GM23338 (cell line): ENCODE data around the gene ARCN1. TPM values are rescaled to one million over a fixed set of nuclear protein-coding genes. Genes with fewer than 3 reads are reported as not detected.

Experiments used
- JUNB ChIP-seq: IDR thresholded peaks from one replicate; pipeline ENCODE4 v1.6.1; 2016; ENCODE audit warnings: antibody characterized with exemption; ENCODE audit not compliant: unreplicated experiment
- microRNA-seq: library from miRNA; unstranded; fragments of <30 nt; microRNA quantifications from one replicate; pipeline ENCODE4, GENCODE V29; 2017
- polyA plus RNA-seq: library from polyadenylated mRNA; unstranded; fragments of >200 nt; fragmentation: Nextera tagmentation; extraction: Ambion mirVana; gene quantifications from 2 replicates; pipeline ENCODE4 v1.2.1, GENCODE V29; 2016
- small RNA-seq: library from RNA; depleted of rRNA; stranded (forward); fragments of <200 nt; gene quantifications from one replicate; pipeline ENCODE3, GENCODE V24; 2014; ENCODE audit warnings: low replicate concordance
- total RNA-seq: library from RNA; depleted of rRNA; stranded (reverse); fragments of >200 nt; shearing (Covaris generic); gene quantifications from 2 replicates; pipeline ENCODE4 v1.2.3, GENCODE V29; 2014; rRNA removed
- TF ChIP-seq, protein P1 (sequence below): fragments of 250-450 bp; sonication (Bioruptor Pico); IDR thresholded peaks from 2 replicates; pipeline ENCODE4 v1.5.0; 2020; ENCODE audit warnings: mild to moderate bottlenecking, moderate library complexity
- TF ChIP-seq, protein P2 (sequence below): IDR thresholded peaks from 2 replicates; pipeline ENCODE4 v1.6.1; 2016; ENCODE audit warnings: antibody characterized with exemption
- TF ChIP-seq, protein P3 (sequence below), 2 experiments: fragments of 200-600 bp in 1 of 2; sonication (generic) in 1 of 2; conservative IDR thresholded peaks; 2 replicates each; pipeline versions ENCODE4 v1.5.1 to v1.6.1; 2016 to 2017; ENCODE audit warnings: antibody characterized with exemption in 2 of 2, low read depth in 2 of 2, mild to moderate bottlenecking in 2 of 2, moderate library complexity in 1 of 2

Gene ARCN1
- total and polyA plus RNA-seq, 2 experiments from 2014 or later: 79.9 to 106 TPM

DNA sequence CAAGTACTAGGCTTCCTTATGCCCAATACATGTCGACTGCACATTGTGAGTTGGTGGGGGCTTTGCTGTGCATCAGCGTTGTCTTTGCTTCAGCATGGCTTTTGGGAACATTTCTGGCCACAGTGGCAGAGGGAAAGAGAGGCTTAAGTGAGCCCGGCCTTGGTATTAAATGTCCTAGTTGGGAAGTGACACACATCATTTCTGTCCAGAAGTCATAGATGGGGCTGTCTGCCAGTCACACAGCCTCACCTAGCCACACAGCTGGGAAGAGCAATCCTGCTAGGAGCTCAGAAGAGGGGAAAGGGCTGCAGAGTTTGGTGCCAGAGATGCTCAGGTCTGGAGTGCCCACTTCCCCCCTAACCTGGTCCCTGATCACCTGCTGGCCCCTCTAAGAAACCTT lies 79.6 kb downstream of the ARCN1 start (continued):
- TF ChIP-seq, protein P1, sequence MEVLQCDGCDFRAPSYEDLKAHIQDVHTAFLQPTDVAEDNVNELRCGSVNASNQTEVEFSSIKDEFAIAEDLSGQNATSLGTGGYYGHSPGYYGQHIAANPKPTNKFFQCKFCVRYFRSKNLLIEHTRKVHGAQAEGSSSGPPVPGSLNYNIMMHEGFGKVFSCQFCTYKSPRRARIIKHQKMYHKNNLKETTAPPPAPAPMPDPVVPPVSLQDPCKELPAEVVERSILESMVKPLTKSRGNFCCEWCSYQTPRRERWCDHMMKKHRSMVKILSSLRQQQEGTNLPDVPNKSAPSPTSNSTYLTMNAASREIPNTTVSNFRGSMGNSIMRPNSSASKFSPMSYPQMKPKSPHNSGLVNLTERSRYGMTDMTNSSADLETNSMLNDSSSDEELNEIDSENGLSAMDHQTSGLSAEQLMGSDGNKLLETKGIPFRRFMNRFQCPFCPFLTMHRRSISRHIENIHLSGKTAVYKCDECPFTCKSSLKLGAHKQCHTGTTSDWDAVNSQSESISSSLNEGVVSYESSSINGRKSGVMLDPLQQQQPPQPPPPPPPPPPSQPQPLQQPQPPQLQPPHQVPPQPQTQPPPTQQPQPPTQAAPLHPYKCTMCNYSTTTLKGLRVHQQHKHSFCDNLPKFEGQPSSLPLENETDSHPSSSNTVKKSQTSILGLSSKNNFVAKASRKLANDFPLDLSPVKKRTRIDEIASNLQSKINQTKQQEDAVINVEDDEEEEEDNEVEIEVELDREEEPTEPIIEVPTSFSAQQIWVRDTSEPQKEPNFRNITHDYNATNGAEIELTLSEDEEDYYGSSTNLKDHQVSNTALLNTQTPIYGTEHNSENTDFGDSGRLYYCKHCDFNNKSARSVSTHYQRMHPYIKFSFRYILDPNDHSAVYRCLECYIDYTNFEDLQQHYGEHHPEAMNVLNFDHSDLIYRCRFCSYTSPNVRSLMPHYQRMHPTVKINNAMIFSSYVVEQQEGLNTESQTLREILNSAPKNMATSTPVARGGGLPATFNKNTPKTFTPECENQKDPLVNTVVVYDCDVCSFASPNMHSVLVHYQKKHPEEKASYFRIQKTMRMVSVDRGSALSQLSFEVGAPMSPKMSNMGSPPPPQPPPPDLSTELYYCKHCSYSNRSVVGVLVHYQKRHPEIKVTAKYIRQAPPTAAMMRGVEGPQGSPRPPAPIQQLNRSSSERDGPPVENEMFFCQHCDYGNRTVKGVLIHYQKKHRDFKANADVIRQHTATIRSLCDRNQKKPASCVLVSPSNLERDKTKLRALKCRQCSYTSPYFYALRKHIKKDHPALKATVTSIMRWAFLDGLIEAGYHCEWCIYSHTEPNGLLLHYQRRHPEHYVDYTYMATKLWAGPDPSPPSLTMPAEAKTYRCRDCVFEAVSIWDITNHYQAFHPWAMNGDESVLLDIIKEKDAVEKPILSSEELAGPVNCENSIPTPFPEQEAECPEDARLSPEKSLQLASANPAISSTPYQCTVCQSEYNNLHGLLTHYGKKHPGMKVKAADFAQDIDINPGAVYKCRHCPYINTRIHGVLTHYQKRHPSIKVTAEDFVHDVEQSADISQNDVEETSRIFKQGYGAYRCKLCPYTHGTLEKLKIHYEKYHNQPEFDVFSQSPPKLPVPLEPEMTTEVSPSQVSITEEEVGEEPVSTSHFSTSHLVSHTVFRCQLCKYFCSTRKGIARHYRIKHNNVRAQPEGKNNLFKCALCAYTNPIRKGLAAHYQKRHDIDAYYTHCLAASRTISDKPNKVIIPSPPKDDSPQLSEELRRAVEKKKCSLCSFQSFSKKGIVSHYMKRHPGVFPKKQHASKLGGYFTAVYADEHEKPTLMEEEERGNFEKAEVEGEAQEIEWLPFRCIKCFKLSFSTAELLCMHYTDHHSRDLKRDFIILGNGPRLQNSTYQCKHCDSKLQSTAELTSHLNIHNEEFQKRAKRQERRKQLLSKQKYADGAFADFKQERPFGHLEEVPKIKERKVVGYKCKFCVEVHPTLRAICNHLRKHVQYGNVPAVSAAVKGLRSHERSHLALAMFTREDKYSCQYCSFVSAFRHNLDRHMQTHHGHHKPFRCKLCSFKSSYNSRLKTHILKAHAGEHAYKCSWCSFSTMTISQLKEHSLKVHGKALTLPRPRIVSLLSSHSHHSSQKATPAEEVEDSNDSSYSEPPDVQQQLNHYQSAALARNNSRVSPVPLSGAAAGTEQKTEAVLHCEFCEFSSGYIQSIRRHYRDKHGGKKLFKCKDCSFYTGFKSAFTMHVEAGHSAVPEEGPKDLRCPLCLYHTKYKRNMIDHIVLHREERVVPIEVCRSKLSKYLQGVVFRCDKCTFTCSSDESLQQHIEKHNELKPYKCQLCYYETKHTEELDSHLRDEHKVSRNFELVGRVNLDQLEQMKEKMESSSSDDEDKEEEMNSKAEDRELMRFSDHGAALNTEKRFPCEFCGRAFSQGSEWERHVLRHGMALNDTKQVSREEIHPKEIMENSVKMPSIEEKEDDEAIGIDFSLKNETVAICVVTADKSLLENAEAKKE (CRISPR knock-in tag): no peak
- TF ChIP-seq, protein P2, sequence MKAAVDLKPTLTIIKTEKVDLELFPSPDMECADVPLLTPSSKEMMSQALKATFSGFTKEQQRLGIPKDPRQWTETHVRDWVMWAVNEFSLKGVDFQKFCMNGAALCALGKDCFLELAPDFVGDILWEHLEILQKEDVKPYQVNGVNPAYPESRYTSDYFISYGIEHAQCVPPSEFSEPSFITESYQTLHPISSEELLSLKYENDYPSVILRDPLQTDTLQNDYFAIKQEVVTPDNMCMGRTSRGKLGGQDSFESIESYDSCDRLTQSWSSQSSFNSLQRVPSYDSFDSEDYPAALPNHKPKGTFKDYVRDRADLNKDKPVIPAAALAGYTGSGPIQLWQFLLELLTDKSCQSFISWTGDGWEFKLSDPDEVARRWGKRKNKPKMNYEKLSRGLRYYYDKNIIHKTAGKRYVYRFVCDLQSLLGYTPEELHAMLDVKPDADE: no peak
- TF ChIP-seq, protein P3, sequence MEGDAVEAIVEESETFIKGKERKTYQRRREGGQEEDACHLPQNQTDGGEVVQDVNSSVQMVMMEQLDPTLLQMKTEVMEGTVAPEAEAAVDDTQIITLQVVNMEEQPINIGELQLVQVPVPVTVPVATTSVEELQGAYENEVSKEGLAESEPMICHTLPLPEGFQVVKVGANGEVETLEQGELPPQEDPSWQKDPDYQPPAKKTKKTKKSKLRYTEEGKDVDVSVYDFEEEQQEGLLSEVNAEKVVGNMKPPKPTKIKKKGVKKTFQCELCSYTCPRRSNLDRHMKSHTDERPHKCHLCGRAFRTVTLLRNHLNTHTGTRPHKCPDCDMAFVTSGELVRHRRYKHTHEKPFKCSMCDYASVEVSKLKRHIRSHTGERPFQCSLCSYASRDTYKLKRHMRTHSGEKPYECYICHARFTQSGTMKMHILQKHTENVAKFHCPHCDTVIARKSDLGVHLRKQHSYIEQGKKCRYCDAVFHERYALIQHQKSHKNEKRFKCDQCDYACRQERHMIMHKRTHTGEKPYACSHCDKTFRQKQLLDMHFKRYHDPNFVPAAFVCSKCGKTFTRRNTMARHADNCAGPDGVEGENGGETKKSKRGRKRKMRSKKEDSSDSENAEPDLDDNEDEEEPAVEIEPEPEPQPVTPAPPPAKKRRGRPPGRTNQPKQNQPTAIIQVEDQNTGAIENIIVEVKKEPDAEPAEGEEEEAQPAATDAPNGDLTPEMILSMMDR (conservative IDR thresholded peaks at IDR 0.05; ENCODE audit: low read depth in 2 of 2): no peak
- TF ChIP-seq JUNB: no peak

Small RNA genes lying within 50 kb of the gene (microRNA-seq; reads per million reads assigned to microRNA genes)
- gene MIR6716: not detected

Small RNA genes lying within 50 kb of the gene (small RNA-seq; reads per million reads assigned to genes)
- gene RNU6-1157P: not detected

Other genes starting within 250 kb of the ARCN1 start
- not detected in 2 replicates for gene CD3D, start 229.7 kb upstream of the ARCN1 start, total RNA-seq
- gene CD3D, start 229.7 kb upstream of the ARCN1 start, polyA plus RNA-seq: not detected in 2 replicates
- not detected in 2 replicates for gene CD3G, start 228.1 kb upstream of the ARCN1 start, total RNA-seq
- gene CD3G, start 228.1 kb upstream of the ARCN1 start, polyA plus RNA-seq: not detected in 2 replicates
- gene UBE4A, start 212.8 kb upstream of the ARCN1 start, total RNA-seq: 42.2 and 42.8 TPM in 2 replicates
- gene UBE4A, start 212.8 kb upstream of the ARCN1 start, polyA plus RNA-seq: 9.9 and 11.8 TPM in 2 replicates
- 41.7 and 50.1 TPM in 2 replicates for gene ATP5MG, start 170.8 kb upstream of the ARCN1 start, total RNA-seq
- 987 and 1,075 TPM in 2 replicates for gene ATP5MG, start 170.8 kb upstream of the ARCN1 start, polyA plus RNA-seq
- 66.6 and 72.2 TPM in 2 replicates for gene KMT2A, start 135.9 kb upstream of the ARCN1 start, total RNA-seq
- 29.0 and 34.3 TPM in 2 replicates for gene KMT2A, start 135.9 kb upstream of the ARCN1 start, polyA plus RNA-seq
- 1.0 and 3.5 TPM in 2 replicates for gene TTC36, start 44.9 kb upstream of the ARCN1 start, total RNA-seq
- 0.40 TPM in 1 of 2 replicates, not detected in the other for gene TTC36, start 44.9 kb upstream of the ARCN1 start, polyA plus RNA-seq
- gene TMEM25, start 41.2 kb upstream of the ARCN1 start, total RNA-seq: 17.7 and 25.4 TPM in 2 replicates
- 11.4 and 11.7 TPM in 2 replicates for gene TMEM25, start 41.2 kb upstream of the ARCN1 start, polyA plus RNA-seq
- gene IFT46, start 6.5 kb upstream of the ARCN1 start, total RNA-seq: 11.1 and 12.8 TPM in 2 replicates
- 4.3 and 4.6 TPM in 2 replicates for gene IFT46, start 6.5 kb upstream of the ARCN1 start, polyA plus RNA-seq
- gene PHLDB1, start 35.2 kb downstream of the ARCN1 start, total RNA-seq: 85.2 and 93.9 TPM in 2 replicates
- gene PHLDB1, start 35.2 kb downstream of the ARCN1 start, polyA plus RNA-seq: 45.3 and 46.0 TPM in 2 replicates
- not detected in 2 replicates for gene TREH, start 107.2 kb downstream of the ARCN1 start, total RNA-seq
- gene TREH, start 107.2 kb downstream of the ARCN1 start, polyA plus RNA-seq: 0.24 and 0.36 TPM in 2 replicates
- 205 and 253 TPM in 2 replicates for gene DDX6, start 218.8 kb downstream of the ARCN1 start, total RNA-seq
- gene DDX6, start 218.8 kb downstream of the ARCN1 start, polyA plus RNA-seq: 59.1 and 68.3 TPM in 2 replicates